HepG2 (cell line): ENCODE measurements around the gene ELSPBP1. TPM values are rescaled to one million over a fixed set of nuclear protein-coding genes. Genes with fewer than 3 reads are reported as not detected.
"Not testable (repeated sequence)": the region's sequence is repeated elsewhere in the genome, so short reads cannot be mapped to it uniquely, and the experiment has no call there.

ENCODE experiments used
- ATAC-seq: fragments of 200-7000 bp; cut with Tn5 transposase; 3 replicates; pipeline ENCODE4 v1.9.1; 2020; ENCODE audit warnings: mild to moderate bottlenecking, moderate library complexity
- BruUV-seq: library from RNA; stranded (reverse); fragments of 400-500 nt; replicated peaks from 2 replicates; lab custom pipeline; 2021; lab: Mats Ljungman, UMichigan
- CTCF ChIA-PET: fragments of 300-600 bp; formaldehyde crosslinking; extraction: SDS; loops from one replicate; lab custom pipeline; 2021; ENCODE audit warnings: low total read pairs, inconsistent platforms, low intra/inter-chr PET ratio; lab: Yijun Ruan, JAX
- POLR2A ChIA-PET: fragments of 350-600 bp; sonication (Branson Sonifier 250); formaldehyde crosslinking; loops from one replicate; lab custom pipeline; 2020; ENCODE audit warnings: antibody characterized with exemption, inconsistent platforms; lab: Yijun Ruan, JAX
- DNase-seq: peaks from one replicate; pipeline ENCODE4 v3.0.0-alpha.2; 2015; ENCODE audit warnings: low spot score
- FAIRE-seq: peaks from 3 replicates; lab custom pipeline; 2011; peaks lifted over from hg19 to GRCh38; lab: Jason Lieb, UNC
- H2AFZ ChIP-seq: one replicate; pipeline ENCODE4 v1.6.1; 2011; ENCODE audit warnings: low read length, inconsistent platforms
- H3K27ac ChIP-seq: fragments of 300-600 bp; 3 replicates; pipeline ENCODE4 v1.8.0; 2011; ENCODE audit warnings: mixed run types, mild to moderate bottlenecking, mixed read lengths, low read length, inconsistent platforms; ENCODE audit not compliant: insufficient read depth; ENCODE audit errors: extremely low read length
- H3K27me3 ChIP-seq, 2 experiments: fragments of 200-600 bp in 1 of 2; 2 replicates in 1 of 2; 3 replicates in 1 of 2; pipeline versions ENCODE4 v1.6.0 to v1.8.0; 2011; ENCODE audit warnings: low read length in 2 of 2, mild to moderate bottlenecking in 2 of 2, moderate library complexity in 2 of 2, inconsistent platforms in 1 of 2; ENCODE audit not compliant: insufficient read depth in 2 of 2, control insufficient read depth in 1 of 2
- H3K36me3 ChIP-seq, 2 experiments: fragments of 200-600 bp in 1 of 2; replicated peaks in 1 of 2; 2 replicates in 1 of 2; 3 replicates in 1 of 2; pipeline versions ENCODE4 v1.5.1 to v1.8.0; 2011; ENCODE audit warnings: low read length in 2 of 2, inconsistent platforms in 1 of 2; ENCODE audit not compliant: insufficient read depth in 2 of 2, control insufficient read depth in 1 of 2
- H3K4me1 ChIP-seq: 2 replicates; pipeline ENCODE4 v1.5.1; 2012; ENCODE audit warnings: low read length, inconsistent platforms; ENCODE audit not compliant: insufficient read depth
- H3K4me2 ChIP-seq: 2 replicates; pipeline ENCODE4 v1.6.0; 2011; ENCODE audit warnings: low read depth, low read length, inconsistent platforms
- H3K4me3 ChIP-seq, 3 experiments: fragments of 200-600 bp in 1 of 3; sonication (generic), shearing (Covaris generic) in 1 of 3; replicated peaks in 1 of 3; 2 replicates each; pipeline ENCODE4 v1.5.1; 2011 to 2016; ENCODE audit warnings: low read length in 3 of 3, inconsistent platforms in 2 of 3, low read depth in 2 of 3, mild to moderate bottlenecking in 2 of 3, control low read depth in 1 of 3, mixed read lengths in 1 of 3; ENCODE audit not compliant: insufficient read depth in 1 of 3
- H3K79me2 ChIP-seq: one replicate; pipeline ENCODE4 v1.6.1; 2011; ENCODE audit warnings: low read length, inconsistent platforms; ENCODE audit not compliant: insufficient read depth
- H3K9ac ChIP-seq: 2 replicates; pipeline ENCODE4 v1.6.0; 2011; ENCODE audit warnings: mild to moderate bottlenecking, low read depth, low read length, inconsistent platforms; ENCODE audit not compliant: insufficient read depth
- H3K9me3 ChIP-seq: 2 replicates; pipeline ENCODE4 v1.5.1; 2012; ENCODE audit warnings: mild to moderate bottlenecking, low read length
- H4K20me1 ChIP-seq: 2 replicates; pipeline ENCODE4 v1.6.0; 2011; ENCODE audit warnings: inconsistent platforms, mild to moderate bottlenecking, low read length, moderate library complexity; ENCODE audit not compliant: insufficient read depth
- FOXA1 ChIP-seq, 2 experiments: fragments of 450-650 bp in 1 of 2; sonication (generic) in 1 of 2; formaldehyde crosslinking in 1 of 2; IDR thresholded peaks; 2 replicates each; pipeline versions ENCODE4 v1.4.0 to v1.6.1; 2016 to 2020; ENCODE audit warnings: missing genetic modification reagents in 1 of 2
- FOXO1 ChIP-seq: sonication (generic); formaldehyde crosslinking; IDR thresholded peaks from 2 replicates; pipeline ENCODE4 v1.4.0; 2020; ENCODE audit warnings: missing genetic modification reagents
- MAFF ChIP-seq: IDR thresholded peaks from 2 replicates; pipeline ENCODE4 v1.6.1; 2011; ENCODE audit warnings: low read depth, low read length, improper control_type of control experiment
- MLX ChIP-seq: IDR thresholded peaks from 2 replicates; pipeline ENCODE4 v1.6.1; 2016
- SPEN ChIP-seq: sonication (generic); formaldehyde crosslinking; IDR thresholded peaks from 2 replicates; pipeline ENCODE4 v1.5.1; 2020; ENCODE audit warnings: low read depth, mild to moderate bottlenecking, missing genetic modification reagents
- ZNF431 ChIP-seq: sonication (generic); formaldehyde crosslinking; IDR thresholded peaks from 2 replicates; pipeline ENCODE4 v1.9.0; 2022; ENCODE audit warnings: missing genetic modification reagents, low read depth, mild to moderate bottlenecking, borderline replicate concordance
- ZNF674 ChIP-seq: sonication (generic); formaldehyde crosslinking; IDR thresholded peaks from 2 replicates; pipeline ENCODE4 v1.5.0; 2020; ENCODE audit warnings: low read depth, mild to moderate bottlenecking, missing genetic modification reagents
- ZNF83 ChIP-seq: sonication (generic); formaldehyde crosslinking; IDR thresholded peaks from 2 replicates; pipeline ENCODE4 v1.4.0; 2020; ENCODE audit warnings: missing genetic modification reagents, mild to moderate bottlenecking, borderline replicate concordance
- WGBS: methylation state at CpG from one replicate; pipeline ENCODE4 v1.1.6; 2017; ENCODE audit warnings: low lambda C conversion rate; 5-methylcytosine and 5-hydroxymethylcytosine counted together
- in situ Hi-C: cut with HindIII; loops from 2 replicates; pipeline ENCODE4 v1.10.0; 2017; ENCODE audit warnings: low pct_unique_long_range_greater_than_20kb; ENCODE audit not compliant: extremely low pct_ligation_motif_present
- intact Hi-C: fragments of 100-400 bp; cut with micrococcal nuclease; formaldehyde crosslinking; loops from one replicate; pipeline ENCODE4 v1.10.0; 2022; ENCODE audit not compliant: unreplicated experiment
- polyA plus RNA-seq, 8 experiments: library from polyadenylated mRNA; depleted of rRNA in 3 of 8; stranded (reverse) in 7 of 8; unstranded in 1 of 8; fragments of >200 nt; fragmentation: Illumina TruSeq in 4 of 8; extraction: Trizol in 4 of 8; gene quantifications; 2 replicates each; pipeline versions ENCODE4 v1.2.1 to v1.2.3, GENCODE V29; 2011 to 2016; ENCODE audit warnings: low read depth in 4 of 8, missing spikeins in 1 of 8, mixed read lengths in 1 of 8; ENCODE audit not compliant: insufficient read depth in 1 of 8
- total RNA-seq, 5 experiments: library from RNA; depleted of rRNA; stranded (reverse); fragments of >200 nt; fragmentation: Illumina TruSeq; extraction: Trizol; gene quantifications; 2 replicates each; pipeline ENCODE4 v1.2.3, GENCODE V29; 2016; ENCODE audit warnings: low read depth in 1 of 5
- TF ChIP-seq, protein P1 (sequence below): IDR thresholded peaks from 2 replicates; pipeline ENCODE4 v1.6.1; 2012; ENCODE audit warnings: low read depth, low read length, improper control_type of control experiment
- TF ChIP-seq, protein P2 (sequence below): sonication (generic); formaldehyde crosslinking; IDR thresholded peaks from 2 replicates; pipeline ENCODE4 v1.4.0; 2020; ENCODE audit warnings: missing genetic modification reagents
- TF ChIP-seq, protein P3 (sequence below): sonication (generic); formaldehyde crosslinking; conservative IDR thresholded peaks from 2 replicates; pipeline ENCODE4 v1.8.1; 2023; ENCODE audit warnings: missing genetic modification reagents

ELSPBP1 gene
- total and polyA plus RNA-seq, 2 of the 13 experiments (the other 11 are each of a cell fraction or from before 2014, with no cell fraction given) = not detected

DNA sequence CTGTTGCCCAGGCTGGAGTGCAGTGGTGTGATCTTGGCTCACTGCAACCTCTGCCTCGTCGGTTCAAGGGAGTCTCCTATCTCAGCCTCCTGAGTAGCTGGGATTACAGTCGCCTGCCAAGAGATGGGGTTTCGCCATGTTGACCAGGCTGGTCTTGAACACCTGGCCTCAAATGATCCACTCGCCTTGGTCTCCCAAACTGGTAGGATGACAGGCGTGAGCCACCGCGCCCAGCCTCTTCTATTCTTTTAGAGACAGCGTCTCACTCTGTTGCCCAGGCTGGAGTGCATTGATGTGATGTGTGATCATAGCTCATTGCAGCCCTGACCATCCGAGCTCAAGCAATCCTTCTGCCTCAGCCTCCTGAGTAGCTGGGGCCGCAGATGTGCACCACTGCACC lies 38.5 kb upstream of the ELSPBP1 start:
- H3K4me2 ChIP-seq, H3K4me1 ChIP-seq, H3K9ac ChIP-seq, H2AFZ ChIP-seq, POLR2A ChIA-PET, ATAC-seq, H3K27ac ChIP-seq, CTCF ChIA-PET, intact Hi-C loops, FAIRE-seq, H3K79me2 ChIP-seq, H3K9me3 ChIP-seq, H3K4me3 ChIP-seq, DNase-seq, BruUV-seq, H3K27me3 ChIP-seq, H4K20me1 ChIP-seq, H3K36me3 ChIP-seq: not testable (repeated sequence)
- in situ Hi-C loops = loop anchor here (25.0 kb wide), 1 partner anchor 306 kb away; the partner anchor contains the start of genes CARD8 and ZNF114
- 58% methylated on average over 7 of the region's 11 CpGs for WGBS

DNA sequence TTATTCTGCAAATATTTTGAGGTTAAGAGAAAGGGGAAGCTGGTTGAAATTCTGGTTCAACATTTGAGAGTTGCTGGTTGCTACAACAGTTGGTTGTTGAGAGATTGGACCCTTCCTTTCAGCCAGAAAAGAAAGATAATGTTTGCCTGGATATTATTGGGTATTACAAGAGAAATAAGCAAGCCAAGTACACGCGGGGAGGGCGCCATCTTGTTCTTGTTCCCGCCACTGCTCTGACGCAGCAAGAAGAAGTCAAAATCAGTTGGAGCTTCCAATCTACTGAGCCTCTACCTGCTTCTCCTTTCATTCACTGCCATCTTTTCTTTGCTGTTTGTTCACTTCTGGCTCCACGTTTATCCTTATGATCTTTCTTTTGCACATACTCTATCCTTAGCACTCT lies 20.9 kb upstream of the ELSPBP1 start:
- CTCF ChIA-PET = no interaction called here
- FAIRE-seq (no peak), ATAC-seq (no peak), DNase-seq (no peak)
- Histone ChIP-seq H3K4me3 (no peak overlapping the region), H3K4me2 (no peak overlapping the region), H3K79me2 (no peaks in the 10 kb centered on the region), H3K9ac (no peak overlapping the region), H3K27me3 (peaks cover 1 to 6% of the 10 kb centered on the region in 2 experiments; a peak in 3 of 5 replicates), H3K36me3 (no peaks in the 10 kb centered on the region), H3K4me1 (no peaks in the 10 kb centered on the region), H3K27ac (no peak overlapping the region), H2AFZ (no peak overlapping the region), H4K20me1 (no peaks in the 10 kb centered on the region), H3K9me3 (no peaks in the 10 kb centered on the region)
- 19% methylated on average over 6 of the region's 6 CpGs for WGBS
- POLR2A ChIA-PET = no interaction called here
- no TSS peak for BruUV-seq
- in situ Hi-C loops = loop anchor here (25.0 kb wide), 1 partner anchor 289 kb away; the partner anchor contains the start of genes CARD8 and ZNF114
- intact Hi-C loops = no loop called here
- TF ChIP-seq SPEN (no peak), ZNF431 (CRISPR knock-in tag) (no peak), FOXO1 (CRISPR knock-in tag) (no peak), ZNF674 (no peak), FOXA1 (IDR thresholded peaks at IDR 0.05) (no peak), FOXA1 (CRISPR knock-in tag; IDR thresholded peaks at IDR 0.05) (no peak), ZNF83 (CRISPR knock-in tag) (no peak), MAFF (no peak), MLX (no peak)
- TF ChIP-seq, protein P1, sequence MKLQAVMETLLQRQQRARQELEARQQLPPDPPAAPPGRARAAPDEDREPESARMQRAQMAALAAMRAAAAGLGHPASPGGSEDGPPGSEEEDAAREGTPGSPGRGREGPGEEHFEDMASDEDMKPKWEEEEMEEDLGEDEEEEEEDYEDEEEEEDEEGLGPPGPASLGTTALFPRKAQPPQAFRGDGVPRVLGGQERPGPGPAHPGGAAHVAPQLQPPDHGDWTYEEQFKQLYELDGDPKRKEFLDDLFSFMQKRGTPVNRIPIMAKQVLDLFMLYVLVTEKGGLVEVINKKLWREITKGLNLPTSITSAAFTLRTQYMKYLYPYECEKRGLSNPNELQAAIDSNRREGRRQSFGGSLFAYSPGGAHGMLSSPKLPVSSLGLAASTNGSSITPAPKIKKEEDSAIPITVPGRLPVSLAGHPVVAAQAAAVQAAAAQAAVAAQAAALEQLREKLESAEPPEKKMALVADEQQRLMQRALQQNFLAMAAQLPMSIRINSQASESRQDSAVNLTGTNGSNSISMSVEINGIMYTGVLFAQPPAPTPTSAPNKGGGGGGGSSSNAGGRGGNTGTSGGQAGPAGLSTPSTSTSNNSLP = no peak
- TF ChIP-seq, protein P2, sequence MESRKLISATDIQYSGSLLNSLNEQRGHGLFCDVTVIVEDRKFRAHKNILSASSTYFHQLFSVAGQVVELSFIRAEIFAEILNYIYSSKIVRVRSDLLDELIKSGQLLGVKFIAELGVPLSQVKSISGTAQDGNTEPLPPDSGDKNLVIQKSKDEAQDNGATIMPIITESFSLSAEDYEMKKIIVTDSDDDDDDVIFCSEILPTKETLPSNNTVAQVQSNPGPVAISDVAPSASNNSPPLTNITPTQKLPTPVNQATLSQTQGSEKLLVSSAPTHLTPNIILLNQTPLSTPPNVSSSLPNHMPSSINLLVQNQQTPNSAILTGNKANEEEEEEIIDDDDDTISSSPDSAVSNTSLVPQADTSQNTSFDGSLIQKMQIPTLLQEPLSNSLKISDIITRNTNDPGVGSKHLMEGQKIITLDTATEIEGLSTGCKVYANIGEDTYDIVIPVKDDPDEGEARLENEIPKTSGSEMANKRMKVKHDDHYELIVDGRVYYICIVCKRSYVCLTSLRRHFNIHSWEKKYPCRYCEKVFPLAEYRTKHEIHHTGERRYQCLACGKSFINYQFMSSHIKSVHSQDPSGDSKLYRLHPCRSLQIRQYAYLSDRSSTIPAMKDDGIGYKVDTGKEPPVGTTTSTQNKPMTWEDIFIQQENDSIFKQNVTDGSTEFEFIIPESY (CRISPR knock-in tag) = no peak
- TF ChIP-seq, protein P3, sequence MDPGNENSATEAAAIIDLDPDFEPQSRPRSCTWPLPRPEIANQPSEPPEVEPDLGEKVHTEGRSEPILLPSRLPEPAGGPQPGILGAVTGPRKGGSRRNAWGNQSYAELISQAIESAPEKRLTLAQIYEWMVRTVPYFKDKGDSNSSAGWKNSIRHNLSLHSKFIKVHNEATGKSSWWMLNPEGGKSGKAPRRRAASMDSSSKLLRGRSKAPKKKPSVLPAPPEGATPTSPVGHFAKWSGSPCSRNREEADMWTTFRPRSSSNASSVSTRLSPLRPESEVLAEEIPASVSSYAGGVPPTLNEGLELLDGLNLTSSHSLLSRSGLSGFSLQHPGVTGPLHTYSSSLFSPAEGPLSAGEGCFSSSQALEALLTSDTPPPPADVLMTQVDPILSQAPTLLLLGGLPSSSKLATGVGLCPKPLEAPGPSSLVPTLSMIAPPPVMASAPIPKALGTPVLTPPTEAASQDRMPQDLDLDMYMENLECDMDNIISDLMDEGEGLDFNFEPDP = no peak
